H1 (cell line): ENCODE data around the gene GULP1. TPM values are rescaled to one million over a fixed set of nuclear protein-coding genes. Genes with fewer than 3 reads are reported as not detected.
"Not testable (repeated sequence)": the region's sequence is repeated elsewhere in the genome, so short reads cannot be mapped to it uniquely, and the experiment has no call there.

Experiments used
- CTCF ChIA-PET: fragments of 300-600 bp; sonication (Branson Sonifier 250); formaldehyde crosslinking; loops from one replicate; lab custom pipeline; 2021; ENCODE audit not compliant: partially characterized antibody; lab: Charles Lee
- POLR2A ChIA-PET: fragments of 300-600 bp; sonication (Branson Sonifier 250); formaldehyde crosslinking; loops from one replicate; lab custom pipeline; 2021; ENCODE audit warnings: inconsistent platforms; ENCODE audit not compliant: partially characterized antibody; lab: Charles Lee
- DNase-seq, 2 experiments: peaks; one replicate each; pipeline versions ENCODE4 v3.0.0 to v3.0.0-alpha.2; 2010 to 2022; ENCODE audit warnings: low spot score in 2 of 2, low read depth in 1 of 2, mixed read lengths in 1 of 2
- FAIRE-seq: peaks from 2 replicates; lab custom pipeline; 2011; peaks lifted over from hg19 to GRCh38; lab: Jason Lieb, UNC
- H2AFZ ChIP-seq: 2 replicates; pipeline ENCODE4 v1.8.1; 2012; ENCODE audit warnings: low read length, inconsistent platforms
- H2AK5ac ChIP-seq: 2 replicates; pipeline ENCODE4 v1.6.1; 2013; ENCODE audit warnings: low read depth, low read length
- H2BK120ac ChIP-seq: replicated peaks from 2 replicates; pipeline ENCODE3; 2013; ENCODE audit warnings: low read depth, low read length, inconsistent platforms
- H2BK12ac ChIP-seq: 2 replicates; pipeline ENCODE4 v1.6.1; 2013; ENCODE audit warnings: low read depth, low read length
- H2BK15ac ChIP-seq: 2 replicates; pipeline ENCODE4 v1.6.1; 2013; ENCODE audit warnings: low read length
- H2BK20ac ChIP-seq: 2 replicates; pipeline ENCODE4 v1.6.1; 2013; ENCODE audit warnings: low read length
- H2BK5ac ChIP-seq: 2 replicates; pipeline ENCODE4 v1.6.1; 2013; ENCODE audit warnings: low read depth, low read length
- H3K14ac ChIP-seq: 2 replicates; pipeline ENCODE4 v1.6.1; 2013; ENCODE audit warnings: inconsistent platforms; ENCODE audit not compliant: insufficient read length
- H3K18ac ChIP-seq: 2 replicates; pipeline ENCODE4 v1.6.1; 2013; ENCODE audit warnings: low read length; ENCODE audit errors: extremely low read depth
- H3K23ac ChIP-seq: 2 replicates; pipeline ENCODE4 v1.6.1; 2013; ENCODE audit warnings: inconsistent platforms; ENCODE audit not compliant: insufficient read length
- H3K23me2 ChIP-seq: 2 replicates; pipeline ENCODE4 v1.6.1; 2013; ENCODE audit warnings: low read depth, low read length
- H3K27ac ChIP-seq: 2 replicates; pipeline ENCODE4 v1.6.1; 2011; ENCODE audit warnings: low read depth, low read length, inconsistent platforms
- H3K27me3 ChIP-seq, 4 experiments: replicated peaks in 1 of 4; 1 replicate in 1 of 4; 2 replicates in 3 of 4; pipeline versions ENCODE4 v1.6.1 to v1.8.1; 2011 to 2013; ENCODE audit warnings: low read length in 3 of 4, mild to moderate bottlenecking in 3 of 4, inconsistent platforms in 2 of 4, mixed read lengths in 2 of 4, moderate library complexity in 1 of 4; ENCODE audit not compliant: control insufficient read depth in 3 of 4, insufficient read depth in 3 of 4; ENCODE audit errors: extremely low read depth in 1 of 4
- H3K36me3 ChIP-seq, 4 experiments: 2 replicates each; pipeline versions ENCODE4 v1.6.1 to v1.8.1; 2011 to 2013; ENCODE audit warnings: mild to moderate bottlenecking in 4 of 4, low read length in 3 of 4, moderate library complexity in 2 of 4, control low read depth in 1 of 4, inconsistent platforms in 1 of 4; ENCODE audit not compliant: insufficient read depth in 4 of 4, control insufficient read depth in 2 of 4
- H3K4ac ChIP-seq: replicated peaks from 2 replicates; pipeline ENCODE3; 2013; ENCODE audit warnings: low read length, low read depth, mixed read lengths, inconsistent platforms; ENCODE audit not compliant: insufficient read length
- H3K4me1 ChIP-seq, 4 experiments: replicated peaks in 1 of 4; 1 replicate in 1 of 4; 2 replicates in 3 of 4; pipeline versions ENCODE4 v1.6.1 to v1.8.1; 2011 to 2013; ENCODE audit warnings: low read length in 3 of 4, inconsistent platforms in 2 of 4, mixed read lengths in 1 of 4; ENCODE audit not compliant: insufficient read depth in 4 of 4, control insufficient read depth in 3 of 4
- H3K4me2 ChIP-seq, 2 experiments: 2 replicates each; pipeline versions ENCODE4 v1.6.1 to v1.8.1; 2011 to 2013; ENCODE audit warnings: low read depth in 2 of 2, low read length in 2 of 2, control low read depth in 1 of 2, inconsistent platforms in 1 of 2, mild to moderate bottlenecking in 1 of 2; ENCODE audit not compliant: insufficient read depth in 1 of 2
- H3K4me3 ChIP-seq, 4 experiments: fragments of 200-600, 300-600 bp in 1 of 4; sonication (generic), shearing (Covaris generic), sonication (Bioruptor Twin) in 1 of 4; 2 replicates each; pipeline versions ENCODE4 v1.5.1 to v1.8.1; 2011 to 2016; ENCODE audit warnings: low read length in 4 of 4, low read depth in 3 of 4, control low read depth in 2 of 4, inconsistent platforms in 2 of 4, mild to moderate bottlenecking in 2 of 4, mixed read lengths in 1 of 4, moderate library complexity in 1 of 4; ENCODE audit not compliant: insufficient read depth in 2 of 4; ENCODE audit errors: extremely low read depth in 1 of 4
- H3K56ac ChIP-seq: replicated peaks from 2 replicates; pipeline ENCODE3; 2013; ENCODE audit warnings: low read depth, mild to moderate bottlenecking, mixed read lengths, low read length, inconsistent platforms; ENCODE audit not compliant: insufficient read length
- H3K79me1 ChIP-seq: 2 replicates; pipeline ENCODE4 v1.6.1; 2013; ENCODE audit warnings: low read depth, low read length, control low read depth
- H3K79me2 ChIP-seq, 2 experiments: 2 replicates each; pipeline versions ENCODE4 v1.6.1 to v1.8.1; 2012 to 2013; ENCODE audit warnings: low read length in 2 of 2, mild to moderate bottlenecking in 2 of 2, inconsistent platforms in 1 of 2; ENCODE audit not compliant: insufficient read depth in 2 of 2, control insufficient read depth in 1 of 2
- H3K9ac ChIP-seq, 4 experiments: replicated peaks in 1 of 4; 1 replicate in 1 of 4; 2 replicates in 3 of 4; pipeline versions ENCODE4 v1.6.1 to v1.8.1; 2011 to 2013; ENCODE audit warnings: low read depth in 3 of 4, low read length in 3 of 4, control low read depth in 2 of 4, mild to moderate bottlenecking in 2 of 4, moderate library complexity in 2 of 4, inconsistent platforms in 1 of 4; ENCODE audit errors: extremely low read depth in 1 of 4
- H3K9me3 ChIP-seq, 2 experiments: 2 replicates each; pipeline versions ENCODE4 v1.6.1 to v1.8.1; 2012 to 2013; ENCODE audit warnings: mild to moderate bottlenecking in 2 of 2, moderate library complexity in 2 of 2, control low read depth in 1 of 2, inconsistent platforms in 1 of 2, low read depth in 1 of 2, low read length in 1 of 2, mixed read lengths in 1 of 2; ENCODE audit not compliant: insufficient read depth in 2 of 2
- H4K20me1 ChIP-seq, 2 experiments: replicated peaks in 1 of 2; 2 replicates each; pipeline versions ENCODE3 to v1.8.1; 2011 to 2013; ENCODE audit warnings: inconsistent platforms in 2 of 2, low read length in 2 of 2, mild to moderate bottlenecking in 1 of 2; ENCODE audit not compliant: insufficient read depth in 2 of 2, control insufficient read depth in 1 of 2
- H4K5ac ChIP-seq: 2 replicates; pipeline ENCODE4 v1.6.1; 2013; ENCODE audit warnings: low read length, low read depth, mixed read lengths, inconsistent platforms; ENCODE audit not compliant: insufficient read length
- H4K8ac ChIP-seq: 2 replicates; pipeline ENCODE4 v1.8.0; 2013; ENCODE audit warnings: mild to moderate bottlenecking, moderate library complexity, low read length, inconsistent platforms; ENCODE audit not compliant: insufficient read depth; ENCODE audit errors: extremely low read depth
- H4K91ac ChIP-seq: replicated peaks from 2 replicates; pipeline ENCODE3; 2013; ENCODE audit warnings: low read length, mixed read lengths, inconsistent platforms; ENCODE audit not compliant: insufficient read length
- ATF3 ChIP-seq: IDR thresholded peaks from 2 replicates; pipeline ENCODE4 v1.6.1; 2011; ENCODE audit warnings: low read depth, mild to moderate bottlenecking, low read length; ENCODE audit not compliant: insufficient read depth
- BACH1 ChIP-seq: IDR thresholded peaks from 2 replicates; pipeline ENCODE4 v1.6.1; 2012; ENCODE audit warnings: low read length, improper control_type of control experiment
- EP300 ChIP-seq, 2 experiments: IDR thresholded peaks; 1 replicate in 1 of 2; 2 replicates in 1 of 2; pipeline ENCODE4 v1.6.1; 2011 to 2012; ENCODE audit warnings: low read depth in 2 of 2, low read length in 2 of 2, mild to moderate bottlenecking in 2 of 2, borderline replicate concordance in 1 of 2, inconsistent platforms in 1 of 2, moderate library complexity in 1 of 2
- JUN ChIP-seq: IDR thresholded peaks from 2 replicates; pipeline ENCODE4 v1.6.1; 2011; ENCODE audit warnings: low read depth, mild to moderate bottlenecking, improper control_type of control experiment, low read length
- JUND ChIP-seq: IDR thresholded peaks from 2 replicates; pipeline ENCODE4 v1.6.1; 2011; ENCODE audit warnings: mild to moderate bottlenecking, improper control_type of control experiment, low read length
- MAFK ChIP-seq: IDR thresholded peaks from 2 replicates; pipeline ENCODE4 v1.6.1; 2012; ENCODE audit warnings: low read depth, mild to moderate bottlenecking, improper control_type of control experiment, low read length
- TAF1 ChIP-seq: IDR thresholded peaks from 2 replicates; pipeline ENCODE4 v1.6.1; 2011; ENCODE audit warnings: mild to moderate bottlenecking, low read depth, low read length
- TBP ChIP-seq: IDR thresholded peaks from 2 replicates; pipeline ENCODE4 v1.6.1; 2011; ENCODE audit warnings: low read depth, low read length, improper control_type of control experiment
- USF2 ChIP-seq: IDR thresholded peaks from 2 replicates; pipeline ENCODE4 v1.6.1; 2011; ENCODE audit warnings: low read length, improper control_type of control experiment
- WGBS, 2 experiments: shearing (Covaris generic) in 1 of 2; methylation state at CpG; one replicate each; pipeline versions ENCODE4 v1.1.6 to v1.1.7; 2013 to 2015; ENCODE audit warnings: low lambda C conversion rate in 2 of 2, mixed read lengths in 2 of 2, inconsistent platforms in 1 of 2, low coverage in 1 of 2, missing lambda C conversion rate in 1 of 2; ENCODE audit not compliant: insufficient replicate concordance in 2 of 2, insufficient coverage in 1 of 2, insufficient read length in 1 of 2; ENCODE audit errors: extremely low coverage in 1 of 2, missing lambda C conversion rate in 1 of 2; 5-methylcytosine and 5-hydroxymethylcytosine counted together
- polyA plus RNA-seq, 7 experiments: library from polyadenylated mRNA; depleted of rRNA in 3 of 7; stranded (reverse) in 5 of 7; unstranded in 2 of 7; fragments of >200 nt in 5 of 7; fragments of 200-250 nt in 2 of 7; gene quantifications; 1 replicate in 5 of 7; 2 replicates in 1 of 7; 4 replicates in 1 of 7; pipeline versions ENCODE4 v1.2.1 to v1.2.3, GENCODE V29; 2011 to 2013; ENCODE audit warnings: missing spikeins in 2 of 7, mixed read lengths in 2 of 7
- total RNA-seq: library from RNA; stranded (reverse); fragmentation: NEBNext Ultra II Directional; extraction: Animal tissue kit (Norgen Biotek cat#: 25700); gene quantifications from 2 replicates; pipeline ENCODE4 v1.2.1, GENCODE V29; 2021

Gene GULP1
- total and polyA plus RNA-seq, 2 of the 8 experiments (the other 6 are each of a cell fraction or from before 2014, with no cell fraction given): 69.7 to 139 TPM

- DNase-seq, H3K23ac ChIP-seq, H2AFZ ChIP-seq, H2BK15ac ChIP-seq, H3K23me2 ChIP-seq, H3K4ac ChIP-seq, H4K5ac ChIP-seq, H3K79me1 ChIP-seq, H3K14ac ChIP-seq, H4K20me1 ChIP-seq, H3K9me3 ChIP-seq, H3K56ac ChIP-seq, H2BK120ac ChIP-seq, H4K8ac ChIP-seq, H3K27me3 ChIP-seq: not testable (repeated sequence)
- H2BK12ac ChIP-seq: peak overlapping the region; percentile 72; the same call in 1 of the 2 replicates
- ChIA-PET CTCF (interaction anchor here (0.6 to 1.7 kb wide), 9 partner anchors 20 to 799 kb away, joined by 3 to 8 read pairs (median 4); no protein-coding TSS in a partner anchor), POLR2A (interaction anchor here (1.2 to 1.7 kb wide), 5 partner anchors 12 to 39 kb away, joined by 3 to 7 read pairs (median 3); no protein-coding TSS in a partner anchor)
- peak overlapping the region; percentile 50; the same call in 1 of the 2 replicates for H3K27ac ChIP-seq
- H3K79me2 ChIP-seq: peaks cover 19 to 98% of the 10 kb centered on the region in 2 experiments; a peak in 3 of 4 replicates
- 0 out of 7 replicates have a peak overlapping the region, but pooled peaks of 1 of the 4 experiments have one; percentile 9 for H3K9ac ChIP-seq
- H3K4me1 ChIP-seq: peaks cover 7 to 30% (median 18%) of the 10 kb centered on the region in 4 experiments; a peak in 6 of 7 replicates
- peaks cover 0 to 13% (median 0%) of the 10 kb centered on the region in 4 experiments; a peak in 1 of 8 replicates for H3K36me3 ChIP-seq
- H3K4me3 ChIP-seq: peak overlapping the region in 1 of 4 experiments; percentile 96; a peak in 3 of 8 replicates
- H3K4me2 ChIP-seq: peak overlapping the region; percentile 52 to 55
- FAIRE-seq: peak; percentile 93
- peak overlapping the region; percentile 39; the same call in 1 of the 2 replicates for H3K18ac ChIP-seq
- WGBS, 2 experiments: 19% methylated on average over 4 of the region's 4 CpGs; no CpG with 5 or more reads in 1 of the 2 experiments
- H2AK5ac ChIP-seq: peak overlapping the region; percentile 78; the same call in 1 of the 2 replicates
- H4K91ac ChIP-seq: peak overlapping the region; percentile 69
- H2BK5ac ChIP-seq: peak overlapping the region; percentile 68; the same call in 1 of the 2 replicates
- 0 out of 2 replicates have a peak overlapping the region, but pooled peaks have one; percentile 41 for H2BK20ac ChIP-seq
- TF ChIP-seq TBP: peak; percentile 49; the same call in 1 of the 2 replicates
- peak; percentile 52; the same call in 1 of the 2 replicates for TF ChIP-seq JUN
- TF ChIP-seq TAF1: peak; percentile 42; the same call in 1 of the 2 replicates
- TF ChIP-seq BACH1: peak; percentile 97
- TF ChIP-seq JUND: peak; percentile 79; the same call in 1 of the 2 replicates
- TF ChIP-seq ATF3: peak; percentile 71
- peak; percentile 91 for TF ChIP-seq MAFK
- TF ChIP-seq USF2: peak; percentile 83
- TF ChIP-seq EP300 (IDR thresholded peaks at IDR 0.05; ENCODE audit: borderline replicate concordance in 1 of 2, low read depth in 2 of 2, low read length in 2 of 2): 0 out of 3 replicates have a peak, but pooled peaks of 1 of the 2 experiments have one; percentile 35
Observed at GRCh38 chr2:188298937-188299371, 7.3 kb downstream of the GULP1 start.
